HG02884 (cell line): ENCODE data around the gene ITGA2.

Experiments used
- ATAC-seq: cut with Tn5 transposase; IDR thresholded peaks from one replicate; pipeline ENCODE4 v1.9.1; 2021; ENCODE audit warnings: mild to moderate bottlenecking, moderate library complexity; ENCODE audit not compliant: unreplicated experiment

The ITGA2 gene

GRCh38 chr5:53133020-53133419, 143.9 kb downstream of the ITGA2 start:
- no peak for ATAC-seq
